Stimulated activated CD4-positive, alpha-beta T cell treated with anti-CD3 and anti-CD28 coated beads, Interleukin-1b, Interleukin-23, amount 100 ng/mL, for 24 hours (primary cell): ENCODE data around the gene ANXA1.

Source experiments
- DNase-seq, 4 experiments: peaks; one replicate each; pipeline ENCODE4 v3.0.0-alpha.2; 2020; ENCODE audit warnings: low read depth in 4 of 4, low spot score in 1 of 4

The ANXA1 gene

DNA sequence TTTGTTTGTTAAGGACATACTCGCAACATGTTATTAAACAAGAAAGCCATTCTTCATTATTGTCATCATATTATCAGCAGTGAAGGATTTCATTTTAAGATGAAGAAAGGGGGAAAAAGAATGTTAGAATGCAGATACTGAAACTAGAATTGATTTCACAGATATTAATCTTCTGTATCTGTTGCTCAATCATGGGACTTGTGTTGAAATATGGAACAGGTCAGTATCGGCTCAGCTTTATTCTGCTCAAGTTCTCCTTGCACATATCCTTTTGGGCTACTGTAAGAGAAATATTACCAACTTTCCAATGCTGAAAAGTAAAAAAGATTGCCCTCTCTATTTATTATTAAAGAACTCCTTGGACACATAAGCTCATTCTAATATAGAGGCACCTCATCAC, 13.8 kb upstream of the ANXA1 start:
- DNase-seq = no peak

DNA sequence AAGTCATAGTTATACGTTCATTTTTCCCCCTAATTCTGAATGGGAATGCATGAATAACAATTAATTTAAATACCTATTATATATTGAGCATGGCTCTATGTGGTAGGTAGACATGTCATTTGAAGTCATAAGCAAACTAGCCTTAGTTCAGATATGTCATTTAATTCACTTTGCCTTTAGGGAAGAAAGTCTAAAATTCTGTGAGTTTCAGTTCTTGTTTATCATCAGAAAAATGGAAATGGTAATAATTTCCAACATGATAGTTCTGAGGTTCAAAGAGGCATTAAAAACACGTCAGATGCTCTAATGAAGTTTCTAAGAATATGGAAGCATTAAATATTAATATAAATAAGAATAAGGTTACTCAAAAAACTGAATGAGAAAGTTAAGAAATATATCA, 13.1 kb upstream of the ANXA1 start:
- no peak for DNase-seq

DNA sequence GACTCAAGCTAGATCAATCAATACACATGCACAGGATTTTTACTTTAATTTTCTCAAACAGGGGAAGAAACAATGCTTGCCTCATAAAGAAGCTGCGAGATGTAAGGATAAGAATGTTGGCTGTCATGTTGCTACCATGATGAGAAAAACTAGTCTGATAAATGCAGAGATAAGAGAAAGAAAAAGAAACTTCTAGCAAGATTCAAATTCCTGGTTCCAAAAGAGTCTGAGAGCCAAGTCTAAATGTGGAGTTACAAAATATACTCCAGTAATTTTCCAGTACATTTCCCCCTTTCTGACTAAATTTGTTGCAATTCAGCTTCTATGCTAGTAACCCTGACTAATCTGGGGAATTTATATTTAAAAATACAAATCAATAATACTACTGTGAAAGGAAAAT, 10.4 kb upstream of the ANXA1 start:
- no peak for DNase-seq

DNA sequence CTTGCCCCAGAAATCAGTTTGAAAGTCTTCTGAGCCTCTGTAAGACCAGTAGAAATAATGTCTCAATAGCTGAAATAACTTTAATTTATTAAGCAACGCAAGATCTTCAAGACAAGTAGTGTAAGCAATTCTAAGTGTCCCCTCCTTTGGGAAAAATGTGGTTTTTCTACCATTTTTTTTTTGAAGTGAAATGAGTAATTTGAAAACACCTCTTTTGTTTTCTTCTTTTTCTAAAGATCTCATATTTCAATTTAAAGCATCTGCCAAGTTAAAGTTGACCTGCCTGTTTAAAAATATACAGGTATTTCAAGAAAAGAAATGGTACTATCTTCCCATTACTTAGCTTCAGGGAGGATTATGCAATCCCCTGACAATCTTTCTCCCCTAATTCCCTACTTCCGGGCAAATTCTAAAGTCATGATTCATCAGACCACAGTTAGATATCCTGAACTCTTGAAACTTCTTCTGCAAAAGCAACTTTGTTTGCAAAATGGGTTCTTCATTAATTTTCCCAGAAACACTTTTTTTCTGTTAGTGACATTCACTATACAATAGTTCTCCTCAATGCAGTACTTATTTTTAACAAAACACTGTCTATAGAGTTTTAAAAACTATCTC, 7.8 kb upstream of the ANXA1 start:
- no peak for DNase-seq

DNA sequence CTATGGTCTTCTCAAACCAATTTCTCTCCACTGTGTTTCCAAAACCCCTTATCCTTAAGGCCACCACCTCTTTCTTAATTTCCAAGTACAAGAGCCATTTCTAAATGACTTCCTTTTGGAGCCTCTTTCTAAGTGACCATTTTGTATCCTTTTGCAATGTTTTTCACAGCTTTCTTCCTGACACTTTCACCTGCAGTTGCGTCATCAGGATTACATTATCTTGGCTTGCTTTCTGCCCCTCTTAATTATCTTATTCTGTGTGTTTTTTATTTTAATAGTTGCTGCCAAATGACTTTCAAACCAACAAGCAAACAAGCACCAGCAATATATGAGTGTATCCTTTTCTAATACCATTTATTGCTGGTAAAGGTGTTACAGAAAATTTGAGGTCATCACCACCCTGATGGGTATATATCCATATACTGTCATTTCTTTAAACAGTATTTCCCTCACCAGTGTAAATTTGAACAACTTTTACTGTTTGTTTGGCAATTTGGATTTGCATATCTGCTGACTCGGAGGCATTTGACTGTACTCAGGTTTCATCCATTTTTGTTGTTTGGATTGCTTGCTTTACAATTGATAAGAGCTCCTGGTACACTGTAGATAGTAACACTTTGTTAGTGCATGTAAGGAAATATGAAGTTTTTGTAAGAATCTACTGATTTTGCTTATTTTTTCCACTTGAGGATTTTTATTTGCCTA, 5.4 kb upstream of the ANXA1 start:
- DNase-seq = no peak

DNA sequence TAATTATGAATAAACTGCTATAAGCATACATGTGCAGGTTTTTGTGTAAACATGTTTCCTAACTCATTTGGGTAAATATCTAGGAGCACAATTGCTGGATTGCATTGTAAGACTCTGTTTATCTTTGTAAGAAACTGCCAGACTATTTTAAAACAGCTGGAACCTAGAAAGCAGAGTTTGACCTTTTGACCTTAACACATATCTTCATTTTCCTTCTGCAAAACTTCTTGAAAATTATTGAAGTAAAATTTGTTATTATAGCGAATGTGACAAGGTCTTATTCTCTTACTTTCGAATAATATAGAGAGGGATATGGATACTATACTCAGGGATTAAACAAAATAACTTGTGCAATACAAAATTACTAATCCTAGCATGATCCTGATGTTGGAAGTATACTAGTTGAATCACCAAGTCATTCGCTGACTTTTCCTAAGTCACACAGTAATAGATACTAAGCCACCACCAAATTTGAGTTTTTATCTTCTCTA, 3.2 kb upstream of the ANXA1 start:
- DNase-seq = no peak

DNA sequence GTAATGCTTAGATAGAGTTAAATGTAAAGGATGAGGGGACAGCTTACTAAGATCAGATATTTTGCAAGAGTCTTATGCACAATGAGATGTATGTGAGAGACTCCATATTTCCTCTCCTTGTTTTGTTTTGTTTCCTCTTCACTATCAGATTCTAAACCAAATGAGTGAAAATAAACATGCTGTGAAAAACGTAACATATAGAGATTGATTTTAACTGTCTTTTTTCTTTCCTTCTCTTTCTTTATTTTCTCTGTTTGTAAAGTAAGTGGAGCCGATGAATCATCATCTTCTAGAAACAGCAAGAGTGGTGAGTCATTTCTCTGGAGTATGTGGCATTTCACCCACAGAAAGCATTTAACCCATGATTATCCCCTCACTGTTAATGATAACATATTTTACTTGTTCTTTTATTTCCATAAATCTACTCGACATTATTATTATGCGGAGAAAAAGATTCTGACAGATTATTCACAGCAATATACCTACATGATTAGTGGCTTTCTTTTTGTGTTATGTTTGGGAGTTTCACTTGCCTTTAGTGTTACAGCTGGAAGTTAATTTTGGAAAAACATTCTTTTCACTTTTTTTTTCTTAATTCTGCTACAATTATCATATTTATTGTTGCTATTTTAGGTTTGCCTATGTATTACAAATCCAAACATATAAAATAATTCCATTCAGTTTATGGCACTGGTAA, 2.1 kb upstream of the ANXA1 start:
- DNase-seq = no peak

DNA sequence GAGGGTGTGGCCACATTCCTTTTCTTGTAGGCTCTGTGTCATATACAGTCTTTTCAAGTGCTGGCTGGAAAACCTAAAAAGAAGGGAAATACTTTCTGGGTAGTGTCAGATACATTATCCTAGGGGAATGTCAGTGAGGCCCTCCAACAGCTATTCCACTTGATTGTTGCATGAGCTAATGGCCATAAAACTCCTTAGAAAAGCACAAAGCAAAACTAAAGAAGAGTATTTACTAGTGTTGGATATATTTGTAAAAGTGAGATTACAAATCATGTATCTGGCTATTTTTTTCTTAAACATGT, 829 bp downstream of the ANXA1 start:
- no peak for DNase-seq

DNA sequence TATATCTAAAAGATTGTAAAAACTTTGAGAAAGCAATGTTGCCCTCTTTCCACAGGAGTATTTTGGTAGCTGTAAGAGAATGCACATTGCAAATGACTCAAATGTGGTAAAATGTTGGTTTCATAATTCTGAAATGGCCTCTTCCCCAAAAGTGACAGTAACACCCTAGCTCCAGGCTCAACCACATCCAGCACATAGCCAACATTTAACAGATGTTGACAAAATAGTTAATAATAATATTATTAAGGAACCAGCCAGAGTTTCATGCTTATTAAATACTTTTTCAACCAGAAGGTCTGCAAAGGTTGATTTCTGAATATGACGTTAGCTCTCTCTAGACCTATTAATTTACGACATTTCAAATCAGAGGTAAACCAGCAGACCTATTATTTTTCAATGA, 1.3 kb downstream of the ANXA1 start:
- DNase-seq = no peak

DNA sequence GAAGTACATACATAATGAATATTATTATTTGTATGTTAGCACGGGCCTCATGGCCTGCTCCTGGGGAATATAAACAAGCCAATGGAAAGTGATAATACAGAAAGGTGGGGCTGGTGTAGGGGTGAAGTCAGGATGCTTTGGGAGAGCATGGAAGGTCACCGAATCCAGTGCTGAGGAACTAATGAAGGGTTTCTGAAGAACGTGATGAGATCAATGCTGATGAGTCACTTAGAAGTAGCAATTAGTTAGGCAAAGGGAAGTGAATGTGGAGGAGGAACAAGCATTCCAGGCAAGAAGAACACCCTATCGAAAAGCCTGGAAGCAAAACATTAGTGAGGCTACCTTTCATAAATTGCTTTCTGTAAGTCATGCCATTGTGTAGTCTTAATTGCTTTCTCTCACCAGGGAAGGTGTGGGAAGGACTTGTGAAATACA, 2.1 kb downstream of the ANXA1 start:
- DNase-seq = no peak

DNA sequence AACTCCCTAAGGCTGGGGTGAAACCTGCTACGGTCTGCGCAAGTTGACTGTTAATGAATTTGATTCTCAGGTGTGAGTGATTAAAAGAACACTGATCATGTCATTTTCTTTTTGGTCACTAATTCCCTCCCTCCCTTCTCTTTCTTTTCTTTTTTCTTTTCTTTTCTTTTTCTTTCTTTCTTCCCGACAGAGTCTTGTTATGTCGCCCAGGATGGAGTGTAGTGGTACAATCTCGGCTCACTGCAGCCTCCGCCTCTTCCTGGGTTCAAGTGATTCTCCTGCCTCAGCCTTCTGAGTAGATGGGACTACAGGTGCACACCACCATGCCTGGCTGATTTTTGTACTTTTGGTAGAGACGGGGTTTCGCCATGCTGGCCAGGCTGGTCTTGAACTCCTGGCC, 2.6 kb downstream of the ANXA1 start:
- no peak for DNase-seq

DNA sequence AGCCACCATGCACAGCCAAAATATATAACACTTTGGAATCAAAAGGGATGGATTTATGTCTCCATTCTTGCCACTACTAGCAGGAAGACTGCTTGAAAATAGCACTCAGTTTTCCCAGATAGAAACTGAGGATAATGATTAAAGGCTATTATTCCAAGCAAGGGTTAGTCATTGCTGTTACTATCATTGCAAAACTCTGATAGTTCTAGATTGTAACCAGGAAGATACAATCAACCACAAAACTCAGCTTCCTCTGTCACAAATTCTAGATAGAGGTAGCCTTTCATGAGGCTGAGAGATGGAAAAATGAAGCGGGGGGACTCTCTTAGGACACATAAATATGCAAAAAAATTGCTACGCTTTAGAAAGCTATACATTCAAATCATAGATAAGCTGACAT, 3.1 kb downstream of the ANXA1 start:
- no peak for DNase-seq

DNA sequence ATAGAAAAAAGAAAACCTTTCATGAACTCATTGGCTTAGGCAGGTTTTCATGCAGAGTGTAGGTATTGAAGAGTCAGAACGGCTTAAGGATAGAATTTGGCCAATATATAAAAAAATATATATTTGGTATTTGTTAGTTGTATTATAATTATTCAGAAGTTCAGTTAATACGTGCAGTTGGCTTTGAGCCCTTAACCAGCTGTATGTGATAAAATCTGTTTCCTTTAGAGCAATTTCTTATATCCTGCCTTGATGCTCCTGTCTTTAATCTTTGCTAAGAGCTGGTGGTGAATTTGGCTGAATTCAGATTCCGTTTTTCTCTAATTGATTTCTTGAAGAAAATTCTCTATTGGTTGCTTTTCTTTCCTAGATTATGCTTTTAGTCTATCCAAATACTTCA, 3.7 kb downstream of the ANXA1 start:
- no peak for DNase-seq

DNA sequence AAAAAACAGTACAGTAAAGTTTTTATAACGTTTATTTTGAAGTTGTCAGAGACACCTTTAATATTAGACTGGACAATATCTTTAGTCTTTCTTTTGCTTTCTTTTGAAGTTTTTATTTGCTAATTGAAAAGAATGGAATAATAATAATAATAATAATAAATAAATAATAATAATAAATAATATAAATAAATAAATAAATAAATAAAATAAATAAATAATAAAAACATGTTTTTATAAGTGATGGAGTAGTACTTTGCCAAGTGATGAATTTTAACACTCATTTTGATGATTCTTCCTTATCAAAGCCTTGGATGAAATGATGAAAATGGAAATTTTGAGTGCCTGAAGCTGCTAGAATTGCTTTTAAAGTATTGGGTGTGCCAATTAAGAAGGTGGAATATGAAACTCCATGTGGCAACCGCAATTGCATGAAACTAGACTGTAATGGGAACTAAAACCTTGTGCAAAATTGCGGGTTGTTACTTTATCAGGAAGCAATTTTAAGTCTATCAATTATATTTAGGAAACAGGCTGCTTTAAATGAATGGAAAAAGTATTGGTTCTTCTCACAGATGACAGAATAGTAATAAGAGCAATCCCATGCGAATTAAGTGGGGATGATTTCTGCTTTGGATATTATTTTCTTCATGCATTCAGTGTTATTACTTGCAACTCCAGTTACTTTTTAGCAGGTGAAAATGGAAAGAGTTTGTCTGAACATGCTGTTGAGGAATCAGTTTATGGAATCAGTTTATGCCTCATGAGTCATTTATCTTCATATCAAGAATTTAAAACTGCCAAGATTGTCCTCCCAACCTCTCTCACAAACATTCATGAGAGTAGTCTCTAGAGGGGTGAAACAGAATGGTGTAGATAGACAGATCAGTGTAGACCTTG, 4.6 kb downstream of the ANXA1 start:
- DNase-seq = no peak

DNA sequence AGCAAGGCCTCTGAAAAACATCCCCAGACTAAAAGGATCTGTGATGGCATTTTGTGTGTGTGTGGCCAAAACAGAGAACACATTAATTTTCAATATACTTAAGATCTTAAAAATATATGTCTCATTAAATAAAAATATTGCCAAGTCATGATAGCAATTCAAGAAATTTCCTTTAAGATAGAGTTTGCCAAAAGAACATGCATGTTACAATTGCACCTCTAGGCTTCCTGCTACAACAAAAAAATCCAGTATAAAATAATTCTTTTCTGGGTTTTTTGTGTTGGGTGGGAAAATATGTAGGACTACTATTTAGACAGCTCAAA, 5.2 kb downstream of the ANXA1 start:
- DNase-seq = no peak

DNA sequence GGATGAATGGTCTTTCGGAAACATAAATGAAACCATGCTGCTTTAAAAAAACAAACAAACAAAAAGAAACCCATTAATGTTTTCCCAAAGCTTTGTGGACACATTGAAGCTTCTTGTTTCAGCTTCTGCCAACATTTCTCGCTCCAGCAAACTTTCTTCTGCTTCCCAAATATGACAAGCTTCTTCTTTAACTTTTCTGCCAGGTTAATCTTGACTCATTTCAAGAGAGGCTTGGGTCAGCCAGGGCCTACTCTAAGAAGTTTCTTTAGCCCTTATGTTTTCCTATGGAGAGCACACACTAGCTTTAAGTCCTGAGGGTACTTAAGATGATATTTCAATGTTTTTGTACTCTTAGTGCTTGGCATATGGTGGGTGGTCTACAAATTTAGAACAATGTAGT, 6.1 kb downstream of the ANXA1 start:
- no peak for DNase-seq

DNA sequence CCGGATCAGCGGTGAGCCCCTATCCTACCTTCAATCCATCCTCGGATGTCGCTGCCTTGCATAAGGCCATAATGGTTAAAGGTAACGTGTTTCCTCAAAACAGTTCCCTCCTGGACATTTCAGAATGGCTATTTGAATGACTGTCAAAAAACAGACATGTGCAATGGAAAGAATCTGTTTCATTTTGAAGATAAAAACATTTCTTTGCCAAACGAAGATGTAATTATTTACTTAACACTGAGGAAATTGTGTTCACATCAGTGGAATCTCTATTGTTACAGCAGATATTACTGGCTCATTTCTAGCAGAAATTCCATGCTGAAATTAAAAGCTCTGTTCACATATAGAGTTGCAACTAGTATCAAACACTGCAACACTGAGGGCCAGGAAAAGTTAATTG, 7.1 kb downstream of the ANXA1 start:
- no peak for DNase-seq

DNA sequence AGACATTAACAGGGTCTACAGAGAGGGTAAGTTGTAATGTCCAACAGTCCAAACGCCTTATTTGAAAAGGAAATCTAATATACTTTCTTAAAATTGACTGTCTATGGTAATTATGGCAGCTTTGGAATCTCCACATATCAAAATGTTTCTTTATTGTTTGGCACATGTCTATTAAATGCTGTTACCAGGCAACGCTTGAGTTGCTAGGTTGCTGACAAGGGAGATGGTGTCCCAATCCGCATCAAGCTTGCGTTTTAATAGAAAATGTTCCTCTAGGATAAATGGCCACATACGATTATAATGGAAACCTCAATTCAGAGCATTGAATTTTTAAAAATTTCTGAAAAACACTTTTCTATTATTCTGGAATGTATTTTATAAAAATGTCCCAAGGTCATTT, 9.2 kb downstream of the ANXA1 start:
- no peak for DNase-seq

DNA sequence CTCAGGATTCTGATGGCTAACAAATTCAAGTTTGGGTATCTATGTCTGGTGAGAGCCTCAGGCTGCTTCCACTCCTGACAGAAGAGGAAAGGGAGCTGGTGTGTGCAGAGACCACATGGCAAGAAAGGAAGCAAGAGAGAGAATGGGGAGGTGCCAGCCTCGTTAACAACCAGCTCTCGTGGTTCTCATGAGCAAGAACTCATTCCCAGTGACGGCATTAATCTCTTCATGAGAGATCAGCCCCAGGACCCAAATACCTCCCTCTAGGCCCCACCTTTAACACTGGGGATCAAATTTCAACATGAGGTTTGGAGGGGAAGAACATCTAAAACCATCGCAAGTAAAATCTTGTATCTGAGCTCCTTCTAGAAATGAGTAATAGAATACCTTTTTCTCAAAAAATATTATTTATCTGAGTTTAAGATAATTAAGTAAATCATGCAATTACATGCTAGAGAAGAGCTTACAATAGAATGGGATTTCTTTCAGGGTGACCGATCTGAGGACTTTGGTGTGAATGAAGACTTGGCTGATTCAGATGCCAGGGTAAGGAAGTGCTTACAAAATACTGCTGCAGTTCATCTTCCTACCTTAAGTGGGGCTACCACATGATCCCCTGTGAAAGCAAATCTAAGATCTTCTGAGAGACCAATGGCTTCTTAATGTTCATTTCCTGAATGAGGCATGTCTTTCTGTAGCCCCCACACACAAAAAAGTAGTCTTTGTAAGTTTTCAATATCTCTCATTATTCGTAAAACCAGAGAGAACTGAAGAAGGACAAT, 11.5 kb downstream of the ANXA1 start:
- DNase-seq = no peak

DNA sequence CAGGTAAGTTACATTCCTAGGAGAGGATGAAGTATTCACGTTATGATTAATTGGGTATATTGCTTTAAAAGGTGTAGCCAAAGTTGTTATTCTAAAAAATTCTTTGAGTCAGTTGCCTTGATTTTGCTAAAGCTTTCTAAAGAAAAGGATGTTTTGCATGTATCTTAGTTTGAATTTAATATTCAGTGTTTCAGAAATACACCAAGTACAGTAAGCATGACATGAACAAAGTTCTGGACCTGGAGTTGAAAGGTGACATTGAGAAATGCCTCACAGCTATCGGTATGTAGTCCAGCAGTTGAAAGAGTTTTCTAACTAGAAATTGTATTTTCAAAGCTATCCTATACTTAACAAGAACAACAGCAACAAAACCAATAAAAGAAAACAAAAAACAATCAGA, 14.2 kb downstream of the ANXA1 start:
- DNase-seq = no peak

DNA sequence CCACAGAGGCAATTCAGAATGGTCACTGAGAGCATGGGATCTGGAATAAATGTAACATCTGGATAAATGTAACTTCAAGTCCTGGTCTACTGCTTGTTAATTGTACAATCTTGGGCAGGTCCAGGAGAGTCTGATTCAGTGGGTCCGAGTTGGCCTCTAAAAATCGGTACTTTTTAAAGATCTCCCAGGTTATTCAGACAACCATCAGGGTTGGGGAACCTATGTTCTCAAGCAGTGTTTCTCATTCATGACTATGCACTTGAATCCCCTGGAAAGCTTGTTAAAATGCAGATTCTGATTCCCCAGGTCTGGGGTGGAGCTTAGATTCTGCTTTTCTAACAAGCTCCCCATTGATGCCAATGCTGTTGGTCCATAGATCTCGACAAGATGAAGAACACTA, 14.8 kb downstream of the ANXA1 start:
- no peak for DNase-seq
